Measurements from ENCODE around the gene C16orf74.

GRCh38 chr16:85796152-85796551 lies 45.3 kb upstream of the C16orf74 start:
- TF ChIP-seq RNF2 (IDR thresholded peaks at IDR 0.05; ENCODE audit: borderline replicate concordance, low read depth, low read length, missing control alignments, poor library complexity, severe bottlenecking) (no peak), ZNF274 (IDR thresholded peaks at IDR 0.05; ENCODE audit: borderline replicate concordance, extremely low read depth, low read length) (no peak)
